Endothelial cell of umbilical vein (primary cell): ENCODE results near the gene MAPKAP1. TPM values are rescaled to one million over a fixed set of nuclear protein-coding genes. Genes with fewer than 3 reads are reported as not detected.
A peak's percentile ranks its signal among the peaks of the same experiment; 100 is the strongest.

Source experiments
- BruUV-seq: library from RNA; stranded (reverse); fragments of 400-500 nt; replicated peaks from 2 replicates; lab custom pipeline; 2021; lab: Mats Ljungman, UMichigan
- CTCF ChIA-PET: fragments of 300-600, 350-600 bp; sonication (Branson Sonifier 250); formaldehyde crosslinking; loops from one replicate; lab custom pipeline; 2021; ENCODE audit warnings: antibody characterized with exemption, inconsistent platforms; lab: Charles Lee
- POLR2A ChIA-PET: fragments of 300-600, 350-600 bp; sonication (Branson Sonifier 250); formaldehyde crosslinking; loops from one replicate; lab custom pipeline; 2021; ENCODE audit warnings: antibody characterized with exemption, inconsistent platforms; lab: Charles Lee
- DNase-seq: peaks from one replicate; pipeline ENCODE4 v3.0.0-alpha.2; 2011; ENCODE audit warnings: low read depth, low spot score
- FAIRE-seq: peaks from 2 replicates; lab custom pipeline; 2011; peaks lifted over from hg19 to GRCh38; lab: Jason Lieb, UNC
- H2AFZ ChIP-seq: 2 replicates; pipeline ENCODE4 v1.6.0; 2012; ENCODE audit warnings: low read depth, low read length, control low read depth, inconsistent platforms
- H3K27ac ChIP-seq: 2 replicates; pipeline ENCODE4 v1.5.1; 2011; ENCODE audit warnings: low read depth, mild to moderate bottlenecking, control low read depth, low read length, moderate library complexity; ENCODE audit not compliant: insufficient read depth
- H3K27me3 ChIP-seq, 2 experiments: 2 replicates each; pipeline versions ENCODE4 v1.6.0 to v1.6.1; 2011; ENCODE audit warnings: low read length in 2 of 2, mixed read lengths in 1 of 2; ENCODE audit not compliant: control insufficient read depth in 2 of 2, insufficient read depth in 2 of 2
- H3K36me3 ChIP-seq, 2 experiments: 2 replicates in 1 of 2; 3 replicates in 1 of 2; pipeline ENCODE4 v1.5.1; 2011; ENCODE audit warnings: low read length in 2 of 2, mild to moderate bottlenecking in 1 of 2, moderate library complexity in 1 of 2; ENCODE audit not compliant: control insufficient read depth in 2 of 2, insufficient read depth in 2 of 2; ENCODE audit errors: extremely low read depth in 1 of 2
- H3K4me1 ChIP-seq: 3 replicates; pipeline ENCODE4 v1.5.1; 2011; ENCODE audit warnings: mild to moderate bottlenecking, low read length; ENCODE audit not compliant: control insufficient read depth, insufficient read depth; ENCODE audit errors: extremely low read depth
- H3K4me2 ChIP-seq: 2 replicates; pipeline ENCODE4 v1.6.1; 2011; ENCODE audit warnings: low read length, control low read depth, mixed read lengths; ENCODE audit not compliant: insufficient read depth
- H3K4me3 ChIP-seq, 3 experiments: fragments of 200-600 bp in 1 of 3; sonication (generic), shearing (Covaris generic) in 1 of 3; replicated peaks in 1 of 3; 2 replicates each; pipeline ENCODE4 v1.5.1; 2011 to 2016; ENCODE audit warnings: control low read depth in 3 of 3, low read length in 3 of 3, mild to moderate bottlenecking in 2 of 3, inconsistent platforms in 1 of 3, low read depth in 1 of 3, moderate library complexity in 1 of 3; ENCODE audit not compliant: insufficient read depth in 1 of 3
- H3K79me2 ChIP-seq: 2 replicates; pipeline ENCODE4 v1.6.0; 2012; ENCODE audit warnings: low read length, inconsistent platforms; ENCODE audit not compliant: control insufficient read depth, insufficient read depth
- H3K9ac ChIP-seq: replicated peaks from 2 replicates; pipeline ENCODE3; 2011; ENCODE audit warnings: low read length, control low read depth; ENCODE audit not compliant: insufficient read depth; ENCODE audit errors: extremely low read depth
- H3K9me1 ChIP-seq: replicated peaks from 3 replicates; pipeline ENCODE4 v1.6.0; 2011; ENCODE audit warnings: mild to moderate bottlenecking, low read length; ENCODE audit not compliant: control insufficient read depth, insufficient read depth; ENCODE audit errors: extremely low read depth
- H3K9me3 ChIP-seq: replicated peaks from 2 replicates; pipeline ENCODE4 v1.5.1; 2012; ENCODE audit warnings: low read length, inconsistent platforms; ENCODE audit not compliant: control insufficient read depth, insufficient read depth
- H4K20me1 ChIP-seq: replicated peaks from 2 replicates; pipeline ENCODE3; 2011; ENCODE audit warnings: mild to moderate bottlenecking, low read length; ENCODE audit not compliant: control insufficient read depth, insufficient read depth; ENCODE audit errors: extremely low read depth
- EZH2 ChIP-seq: IDR thresholded peaks from 2 replicates; pipeline ENCODE4 v1.6.1; 2012; ENCODE audit warnings: borderline replicate concordance, low read depth, mild to moderate bottlenecking, moderate library complexity, low read length, inconsistent platforms; ENCODE audit not compliant: severe bottlenecking
- FOS ChIP-seq: IDR thresholded peaks from 2 replicates; pipeline ENCODE4 v1.6.1; 2011; ENCODE audit warnings: mild to moderate bottlenecking, low read length, moderate library complexity, borderline replicate concordance; ENCODE audit not compliant: insufficient read depth
- JUN ChIP-seq: IDR thresholded peaks from 2 replicates; pipeline ENCODE4 v1.6.1; 2011; ENCODE audit warnings: borderline replicate concordance, low read depth; ENCODE audit not compliant: insufficient read length, insufficient read depth
- MYC ChIP-seq: IDR thresholded peaks from one replicate; pipeline ENCODE4 v1.6.1; 2011; ENCODE audit warnings: mild to moderate bottlenecking, low read depth, low read length
- dilution Hi-C: fragments of 300-500 bp; cut with MboI; formaldehyde crosslinking; loops from one replicate; pipeline ENCODE4 v1.15.0; 2019; ENCODE audit warnings: low sequenced_read_pairs; ENCODE audit not compliant: extremely low pct_ligation_motif_present
- intact Hi-C: fragments of 100-400 bp; cut with micrococcal nuclease; formaldehyde crosslinking; loops from one replicate; pipeline ENCODE4 v1.10.0; 2022
- polyA plus RNA-seq, 4 experiments: library from polyadenylated mRNA; depleted of rRNA in 3 of 4; stranded (reverse) in 3 of 4; unstranded in 1 of 4; fragments of >200 nt; gene quantifications; 2 replicates each; pipeline versions ENCODE4 v1.2.1 to v1.2.3, GENCODE V29; 2011 to 2012; ENCODE audit warnings: missing spikeins in 1 of 4
- total RNA-seq: library from RNA; stranded (reverse); gene quantifications from 2 replicates; pipeline ENCODE4 v1.2.3, GENCODE V29; 2021

The MAPKAP1 gene
- total and polyA plus RNA-seq, 2 donors (not counting 3 experiments of a cell fraction or from before 2014, with no cell fraction given): 61.9 to 99.1 TPM

DNA sequence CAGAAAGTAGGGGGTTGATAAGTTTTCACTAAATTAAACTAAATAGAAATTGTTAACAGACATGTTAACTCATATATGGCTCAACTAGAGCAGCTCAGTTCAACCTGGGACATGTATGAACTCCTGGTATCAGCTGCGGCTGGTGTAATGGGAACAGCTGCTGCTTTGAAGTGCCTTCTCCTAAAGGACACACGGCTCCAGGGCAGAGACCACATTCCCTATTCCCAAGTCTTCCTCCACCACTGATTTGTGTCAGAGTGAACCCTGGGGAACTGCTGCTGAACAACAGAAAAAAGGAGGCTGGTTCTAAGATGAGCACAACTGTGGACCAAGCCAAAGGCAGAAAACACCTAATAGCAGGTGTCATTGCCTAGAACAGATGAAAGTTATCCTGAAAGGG is 71.1 kb downstream of the MAPKAP1 start:
- Histone ChIP-seq H3K79me2 (peaks cover 56% of the 10 kb centered on the region), H4K20me1 (no peaks in the 10 kb centered on the region), H3K9ac (no peak overlapping the region), H3K27me3 (no peaks in the 10 kb centered on the region), H3K27ac (no peak overlapping the region), H2AFZ (no peak overlapping the region), H3K9me1 (no peaks in the 10 kb centered on the region), H3K4me1 (peaks cover 29% of the 10 kb centered on the region), H3K4me2 (no peak overlapping the region), H3K4me3 (no peak overlapping the region), H3K9me3 (no peaks in the 10 kb centered on the region), H3K36me3 (no peaks in the 10 kb centered on the region)
- TF ChIP-seq EZH2: no peak
- CTCF ChIA-PET: interaction anchor here (0.8 kb wide), 1 partner anchor 10 kb away, joined by 3 read pairs; no protein-coding TSS in a partner anchor
- DNase-seq: no peak
- POLR2A ChIA-PET: no interaction called here
- intact Hi-C loops: no loop called here
- dilution Hi-C loops: no loop called here
- no peak for FAIRE-seq
- BruUV-seq: no TSS peak

DNA sequence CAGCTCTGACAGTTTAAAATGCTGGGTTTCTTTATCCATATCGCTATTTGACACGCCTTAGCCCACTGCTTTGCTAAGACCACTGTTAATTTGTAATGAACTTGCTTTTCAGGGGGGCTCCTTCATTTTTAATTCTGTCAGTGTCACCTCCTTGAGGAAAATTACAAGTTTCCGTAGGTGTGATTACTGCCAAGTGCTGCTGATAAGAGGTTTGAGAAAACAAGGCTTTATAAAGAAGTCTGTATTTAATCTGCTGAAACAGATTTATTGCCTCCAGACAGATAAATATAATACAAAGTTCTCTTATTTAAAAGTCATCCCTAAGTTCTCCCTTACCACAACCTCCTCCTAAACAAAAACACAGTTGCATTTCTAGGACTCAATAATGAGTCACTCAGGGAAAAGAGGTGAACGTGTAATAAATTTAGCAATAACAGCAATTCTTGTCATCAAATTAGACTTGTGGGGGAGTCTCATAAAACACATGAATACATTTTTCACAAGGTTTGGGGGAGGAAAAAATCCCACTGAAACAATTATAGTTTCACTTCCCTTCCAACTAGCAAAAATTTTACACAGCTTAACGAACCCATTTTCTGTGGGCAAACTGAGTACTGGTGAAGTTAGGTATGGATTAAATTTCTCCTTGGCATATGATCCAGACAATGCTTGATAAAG is 72.8 kb downstream of the MAPKAP1 start:
- POLR2A ChIA-PET: no interaction called here
- H3K27me3 ChIP-seq: no peaks in the 10 kb centered on the region
- BruUV-seq: no TSS peak
- no peaks in the 10 kb centered on the region for H3K36me3 ChIP-seq
- peaks cover 29% of the 10 kb centered on the region for H3K4me1 ChIP-seq
- peak overlapping the region; percentile 46 for H3K4me2 ChIP-seq
- peak; percentile 49 for TF ChIP-seq FOS
- TF ChIP-seq MYC: no peak
- TF ChIP-seq JUN: peak; percentile 5
- no peak for TF ChIP-seq EZH2
- no peaks in the 10 kb centered on the region for H3K9me1 ChIP-seq
- no peak overlapping the region for H3K9ac ChIP-seq
- no peaks in the 10 kb centered on the region for H3K9me3 ChIP-seq
- dilution Hi-C loops (no loop called here), intact Hi-C loops (loop anchor here (5.0 kb wide), 3 partner anchors 73 to 207 kb away; partner anchors contain the start of gene MAPKAP1)
- H3K27ac ChIP-seq: no peak overlapping the region
- H2AFZ ChIP-seq: no peak overlapping the region
- H3K79me2 ChIP-seq: peaks cover 63% of the 10 kb centered on the region
- FAIRE-seq (peak; percentile 8), DNase-seq (peak; percentile 42)
- no peaks in the 10 kb centered on the region for H4K20me1 ChIP-seq
- no peak overlapping the region for H3K4me3 ChIP-seq
- CTCF ChIA-PET: interaction anchor here (1.4 to 2.7 kb wide), 2 partner anchors 112 to 226 kb away, joined by 3 to 11 read pairs; no protein-coding TSS in a partner anchor
